Tibial nerve (tissue), 4 donors: ENCODE measurements around the gene PNPLA3. TPM values are rescaled to one million over a fixed set of nuclear protein-coding genes. Genes with fewer than 3 reads are reported as not detected.

ENCODE experiments used
- DNase-seq, 2 donors: peaks; one replicate each; pipeline ENCODE4 v3.0.0-alpha.2; 2019; ENCODE audit warnings: low spot score in 2 of 2
- H3K27ac ChIP-seq, 4 donors: fragments of 200-600 bp; sonication (generic) in 3 of 4; one replicate each; pipeline ENCODE4 v1.5.1; 2017 to 2019; ENCODE audit warnings: mild to moderate bottlenecking in 1 of 4
- H3K27me3 ChIP-seq, 2 donors: fragments of 200-600 bp; sonication (generic) in 1 of 2; one replicate each; pipeline versions ENCODE4 v1.5.1 to v1.6.0; 2017 to 2019
- H3K36me3 ChIP-seq, 3 donors: fragments of 200-600 bp; sonication (generic); one replicate each; pipeline ENCODE4 v1.5.1; 2018 to 2019
- H3K4me1 ChIP-seq, 4 donors: fragments of 200-600 bp; sonication (generic) in 3 of 4; one replicate each; pipeline ENCODE4 v1.5.1; 2017 to 2019
- H3K4me3 ChIP-seq, 4 donors: fragments of 200-600 bp; sonication (generic) in 3 of 4; one replicate each; pipeline ENCODE4 v1.5.1; 2017 to 2019; ENCODE audit warnings: mild to moderate bottlenecking in 1 of 4, moderate library complexity in 1 of 4
- H3K9me3 ChIP-seq, 4 donors: fragments of 200-600 bp; sonication (generic) in 3 of 4; one replicate each; pipeline ENCODE4 v1.5.1; 2017 to 2019
- EP300 ChIP-seq, 2 donors: sonication (generic); formaldehyde crosslinking; IDR thresholded peaks; one replicate each; pipeline ENCODE4 v1.6.1; 2017; ENCODE audit warnings: antibody characterized with exemption in 2 of 2, mild to moderate bottlenecking in 1 of 2
- POLR2A ChIP-seq, 2 donors: fragments of 450-650 bp; IDR thresholded peaks; one replicate each; pipeline ENCODE4 v1.6.1; 2017; ENCODE audit warnings: antibody characterized with exemption in 2 of 2, mild to moderate bottlenecking in 2 of 2, moderate library complexity in 2 of 2
- WGBS, 2 donors: methylation state at CpG; one replicate each; pipeline ENCODE4 v1.1.5; 2018; 5-methylcytosine and 5-hydroxymethylcytosine counted together
- total RNA-seq, 4 donors: library from RNA; depleted of rRNA; stranded (reverse); fragments of >200 nt; gene quantifications; one replicate each; pipeline ENCODE4 v1.1.0, GENCODE V29; 2016
- TF ChIP-seq, protein P1 (sequence below), 5 experiments: fragments of 200-600 bp in 3 of 5; fragments of 450-650 bp in 2 of 5; sonication (generic) in 3 of 5; IDR thresholded peaks; one replicate each; pipeline ENCODE4 v1.5.1; 2016 to 2019; ENCODE audit warnings: antibody characterized with exemption in 5 of 5, mild to moderate bottlenecking in 3 of 5, moderate library complexity in 2 of 5

PNPLA3 gene
- total RNA-seq, 4 donors from 2014 or later, result 0.44 to 9.3 (median 1.1) TPM

DNA sequence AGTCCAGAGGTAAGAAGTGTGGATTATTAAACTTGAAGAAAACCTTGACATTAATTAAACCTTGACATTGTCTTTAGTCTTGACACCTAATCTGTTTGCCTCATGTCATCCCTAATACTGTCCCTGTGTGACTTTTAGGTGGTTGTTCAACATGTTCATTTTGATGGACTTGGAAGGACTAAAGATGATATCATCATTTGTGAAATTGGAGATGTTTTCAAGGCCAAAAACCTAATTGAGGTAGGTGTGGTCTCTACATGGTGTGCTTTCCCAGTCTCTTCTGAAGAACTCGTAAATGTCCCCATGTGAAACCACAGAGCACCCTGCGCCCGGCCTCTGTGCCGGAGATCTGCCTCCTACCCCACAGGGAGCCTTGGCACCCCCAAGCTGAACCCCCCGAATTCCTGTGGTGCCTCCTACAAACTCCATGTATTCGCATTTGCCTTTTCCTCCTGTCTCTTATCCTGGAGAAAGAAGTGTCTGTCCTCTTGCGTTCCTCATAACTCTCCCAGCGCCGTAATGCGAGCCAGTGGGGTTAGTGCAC, 40.8 kb downstream of the PNPLA3 start:
- Histone ChIP-seq H3K27ac (no peak overlapping the region), H3K9me3 (no peaks in the 10 kb centered on the region), H3K4me3 (no peak overlapping the region), H3K4me1 (no peaks in the 10 kb centered on the region), H3K36me3 (peaks cover 0 to 64% (median 28%) of the 10 kb centered on the region in 3 donors), H3K27me3 (no peaks in the 10 kb centered on the region)
- DNase-seq, result no peak
- WGBS, 2 donors, result 95 to 96% methylated on average over 10 of the region's 10 CpGs
- TF ChIP-seq POLR2A (IDR thresholded peaks at IDR 0.05), result no peak
- TF ChIP-seq EP300 (IDR thresholded peaks at IDR 0.05), result no peak
- TF ChIP-seq, protein P1, sequence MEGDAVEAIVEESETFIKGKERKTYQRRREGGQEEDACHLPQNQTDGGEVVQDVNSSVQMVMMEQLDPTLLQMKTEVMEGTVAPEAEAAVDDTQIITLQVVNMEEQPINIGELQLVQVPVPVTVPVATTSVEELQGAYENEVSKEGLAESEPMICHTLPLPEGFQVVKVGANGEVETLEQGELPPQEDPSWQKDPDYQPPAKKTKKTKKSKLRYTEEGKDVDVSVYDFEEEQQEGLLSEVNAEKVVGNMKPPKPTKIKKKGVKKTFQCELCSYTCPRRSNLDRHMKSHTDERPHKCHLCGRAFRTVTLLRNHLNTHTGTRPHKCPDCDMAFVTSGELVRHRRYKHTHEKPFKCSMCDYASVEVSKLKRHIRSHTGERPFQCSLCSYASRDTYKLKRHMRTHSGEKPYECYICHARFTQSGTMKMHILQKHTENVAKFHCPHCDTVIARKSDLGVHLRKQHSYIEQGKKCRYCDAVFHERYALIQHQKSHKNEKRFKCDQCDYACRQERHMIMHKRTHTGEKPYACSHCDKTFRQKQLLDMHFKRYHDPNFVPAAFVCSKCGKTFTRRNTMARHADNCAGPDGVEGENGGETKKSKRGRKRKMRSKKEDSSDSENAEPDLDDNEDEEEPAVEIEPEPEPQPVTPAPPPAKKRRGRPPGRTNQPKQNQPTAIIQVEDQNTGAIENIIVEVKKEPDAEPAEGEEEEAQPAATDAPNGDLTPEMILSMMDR (IDR thresholded peaks at IDR 0.05), result no peak

DNA sequence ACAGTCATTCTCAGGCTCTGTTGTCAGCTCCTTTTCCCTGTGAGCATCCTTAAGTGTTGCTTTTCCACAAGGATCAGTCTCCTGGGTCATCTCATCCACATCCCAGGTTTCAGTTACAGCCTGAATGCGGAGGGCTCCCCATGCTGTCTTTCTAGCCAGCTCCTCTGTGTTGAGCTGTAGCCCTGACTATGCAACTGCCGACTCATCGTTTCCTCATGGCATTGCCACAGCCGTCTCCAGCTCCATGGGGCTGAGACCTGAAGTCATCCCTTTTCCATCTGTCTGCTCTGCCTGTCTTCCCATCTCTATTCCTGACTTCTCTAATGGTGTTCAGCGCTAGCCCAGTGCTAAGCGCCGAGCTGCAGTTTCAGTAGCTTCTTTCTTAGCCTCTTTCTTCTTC, 43.5 kb downstream of the PNPLA3 start:
- no peak for TF ChIP-seq POLR2A (IDR thresholded peaks at IDR 0.05)
- TF ChIP-seq EP300 (IDR thresholded peaks at IDR 0.05), result no peak
- TF ChIP-seq, protein P1 (IDR thresholded peaks at IDR 0.05), result no peak
- DNase-seq, result no peak
- H3K9me3 ChIP-seq, result no peaks in the 10 kb centered on the region
- peaks cover 0 to 91% (median 33%) of the 10 kb centered on the region in 3 donors for H3K36me3 ChIP-seq
- H3K4me1 ChIP-seq, result no peaks in the 10 kb centered on the region
- H3K27me3 ChIP-seq, result no peaks in the 10 kb centered on the region
- no peak overlapping the region for H3K27ac ChIP-seq
- no peak overlapping the region for H3K4me3 ChIP-seq
- 90 to 91% methylated on average over 7 of the region's 7 CpGs for WGBS, 2 donors

DNA sequence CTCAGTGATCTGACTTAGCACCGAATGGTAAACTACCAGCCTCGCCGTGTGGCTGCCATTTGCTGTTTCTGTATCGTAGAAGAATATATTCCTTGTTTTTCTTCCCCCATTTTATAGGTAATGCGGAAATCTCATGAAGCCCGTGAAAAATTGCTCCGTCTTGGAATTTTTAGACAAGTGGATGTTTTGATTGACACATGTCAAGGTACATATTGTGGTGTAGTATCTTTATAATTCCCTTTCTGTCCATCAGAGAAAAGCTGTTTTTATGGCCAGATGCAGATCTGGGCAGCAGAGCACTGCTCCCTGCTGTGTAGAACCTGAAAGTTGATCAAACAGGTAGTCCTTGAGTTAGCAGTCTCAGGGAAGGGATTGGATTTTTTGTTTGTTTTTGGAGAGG, 45.0 kb downstream of the PNPLA3 start:
- no peaks in the 10 kb centered on the region for H3K27me3 ChIP-seq
- no peak overlapping the region for H3K4me3 ChIP-seq
- H3K36me3 ChIP-seq, result peaks cover 0 to 99% (median 38%) of the 10 kb centered on the region in 3 donors
- H3K9me3 ChIP-seq, result no peaks in the 10 kb centered on the region
- H3K4me1 ChIP-seq, result no peaks in the 10 kb centered on the region
- no peak for TF ChIP-seq POLR2A (IDR thresholded peaks at IDR 0.05)
- TF ChIP-seq, protein P1 (IDR thresholded peaks at IDR 0.05), result no peak
- TF ChIP-seq EP300 (IDR thresholded peaks at IDR 0.05), result no peak
- WGBS, 2 donors, result 94 to 98% methylated on average over 7 of the region's 7 CpGs
- no peak for DNase-seq
- H3K27ac ChIP-seq, result no peak overlapping the region

DNA sequence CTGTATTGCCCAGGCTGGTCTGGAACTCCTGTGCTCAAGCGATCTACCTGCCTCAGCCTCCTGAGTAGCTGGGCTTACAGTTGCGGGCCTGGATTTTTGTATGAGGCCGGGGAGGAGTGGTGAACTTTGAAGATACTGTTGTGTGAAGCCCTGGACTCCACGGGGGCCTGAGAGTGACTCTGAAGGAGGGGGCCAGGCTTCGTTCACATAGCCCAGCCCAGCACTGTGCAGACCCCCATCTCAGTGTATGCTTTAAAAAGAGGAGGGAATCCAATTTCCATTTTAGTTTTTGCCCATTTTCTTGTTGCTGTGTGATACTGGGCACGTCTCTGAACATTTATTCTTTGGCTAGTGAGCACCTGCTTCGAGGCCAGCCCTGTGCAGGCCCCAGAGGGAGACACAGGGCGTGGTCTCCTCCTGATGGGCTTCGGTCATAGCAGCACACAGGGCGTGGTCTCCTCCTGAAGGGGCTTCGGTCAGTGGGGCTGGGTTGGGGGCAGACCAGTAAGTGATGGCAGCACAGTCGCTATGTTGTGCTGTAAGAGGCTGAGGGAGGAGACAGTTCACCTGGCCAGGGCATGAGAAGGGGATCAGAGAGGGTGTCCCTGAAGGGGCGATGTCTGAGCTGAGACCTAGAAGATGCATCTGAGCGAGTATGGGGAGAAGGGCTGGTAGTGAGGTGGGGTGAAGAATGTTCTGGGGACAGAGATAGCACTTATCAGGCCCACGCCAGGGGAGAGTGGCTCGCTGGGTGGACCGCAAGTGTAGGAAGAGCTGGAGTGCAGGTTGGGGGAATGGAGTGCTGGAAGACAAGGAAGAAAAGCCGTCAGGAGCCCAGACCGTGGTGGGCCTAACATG, 45.6 kb downstream of the PNPLA3 start:
- Histone ChIP-seq H3K4me3 (no peak overlapping the region), H3K4me1 (no peaks in the 10 kb centered on the region), H3K27ac (no peak overlapping the region), H3K36me3 (peaks cover 0 to 99% (median 44%) of the 10 kb centered on the region in 3 donors), H3K27me3 (no peaks in the 10 kb centered on the region), H3K9me3 (no peaks in the 10 kb centered on the region)
- DNase-seq, result no peak
- TF ChIP-seq, protein P1 (IDR thresholded peaks at IDR 0.05), result no peak
- TF ChIP-seq POLR2A (IDR thresholded peaks at IDR 0.05), result no peak
- no peak for TF ChIP-seq EP300 (IDR thresholded peaks at IDR 0.05)
- 92 to 94% methylated on average over 19 of the region's 19 CpGs for WGBS, 2 donors
